ENCODE data around the gene OR4C15.

The OR4C15 gene

GRCh38 chr11:55554169-55554568, at the start of gene OR4C15:
Gene OR4C15 (plus strand): TSS chr11:55554469. CDS start chr11:55554469, 0 bp downstream.
- no peak for DNase-seq

- no peak for DNase-seq
These were observed 17.6 kb downstream of the OR4C15 start, which contains the start of gene OR4C16 for GRCh38 chr11:55571828-55572227. Gene OR4C16 (plus strand): TSS chr11:55572128. CDS start chr11:55572128, 0 bp downstream.

- no peak for DNase-seq
These were observed 18.3 kb downstream of the OR4C15 start for GRCh38 chr11:55572548-55572947.

Data from NCI-H2107 (cell line).